Measurements from ENCODE around the gene PGAP6.
"Not testable (repeated sequence)": the region's sequence is repeated elsewhere in the genome, so short reads cannot be mapped to it uniquely, and the experiment has no call there.

Gene PGAP6

DNA sequence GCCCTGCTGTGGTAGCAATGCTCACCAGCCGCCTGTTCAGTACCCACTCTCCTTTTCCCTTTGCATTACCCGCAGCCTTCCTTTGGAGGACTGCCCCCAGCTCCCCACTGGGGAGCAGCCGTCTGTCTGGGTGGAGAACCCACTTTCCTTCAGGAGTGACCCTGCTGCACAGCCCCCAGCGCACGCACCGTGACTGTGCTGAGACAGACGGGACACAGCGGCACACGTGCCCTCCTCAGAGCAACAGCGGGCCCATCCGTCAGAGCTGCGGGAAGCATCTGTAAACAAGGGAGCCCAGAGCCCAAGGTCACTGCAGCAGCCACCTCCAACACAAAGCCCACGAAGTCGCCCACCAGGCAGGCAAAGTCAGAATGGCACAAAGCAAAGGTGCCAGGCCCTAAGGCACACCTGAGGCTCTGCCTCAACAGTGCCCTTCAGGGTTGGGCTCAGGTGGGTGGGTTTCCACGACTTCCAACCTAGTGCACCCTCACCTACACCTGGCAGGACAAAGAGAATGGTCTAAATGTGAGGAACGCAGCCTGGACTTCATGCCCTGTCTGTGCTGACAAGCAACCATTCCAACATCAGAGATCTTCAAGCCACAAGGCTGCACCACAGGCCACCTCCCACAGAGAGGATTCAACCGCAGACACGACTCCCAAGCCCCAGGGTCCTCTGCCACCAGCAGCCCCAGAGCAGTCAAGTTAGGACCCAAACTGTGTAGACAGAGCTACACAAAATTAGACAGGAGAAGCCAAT, 39.1 kb downstream of the PGAP6 start:
- no peak overlapping the region for H3K27ac ChIP-seq (ENCODE audit: low read length)
- H3K27me3 ChIP-seq (ENCODE audit: control insufficient read depth in 1 of 2, insufficient read depth in 2 of 2, low read length in 2 of 2), result no peaks in the 10 kb centered on the region
- H3K4me1 ChIP-seq (ENCODE audit: control insufficient read depth, insufficient read depth, low read length), result no peaks in the 10 kb centered on the region
- H3K4me3 ChIP-seq (ENCODE audit: low read length in 2 of 2), result no peak overlapping the region
- no peak overlapping the region for H3K9ac ChIP-seq (ENCODE audit: low read length in 2 of 2)
- H3K36me3 ChIP-seq (ENCODE audit: control insufficient read depth in 2 of 2, insufficient read depth in 2 of 2, low read length in 2 of 2), result peaks cover 3 to 10% of the 10 kb centered on the region in 2 donors
- no peaks in the 10 kb centered on the region for H3K9me3 ChIP-seq (ENCODE audit: control insufficient read depth in 2 of 2, low read length in 2 of 2)

DNA sequence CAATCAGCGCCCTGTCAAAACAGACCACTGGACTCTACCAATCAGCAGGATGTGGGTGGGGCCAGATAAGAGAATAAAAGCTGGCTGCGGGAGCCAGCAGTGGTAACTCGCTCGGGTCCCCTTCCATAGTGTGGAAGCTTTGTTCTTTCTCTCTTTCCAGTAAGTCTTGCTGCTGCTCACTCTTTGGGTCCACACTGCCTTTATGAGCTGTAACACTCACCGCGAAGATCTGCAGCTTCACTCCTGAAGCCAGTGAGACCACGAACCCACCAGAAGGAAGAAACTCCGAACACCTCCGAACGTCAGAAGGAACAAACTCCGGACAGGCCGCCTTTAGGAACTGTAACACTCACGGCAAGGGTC, 39.8 kb downstream of the PGAP6 start:
- not testable (repeated sequence) for H3K27me3 ChIP-seq (ENCODE audit: control insufficient read depth in 1 of 2, insufficient read depth in 2 of 2, low read length in 2 of 2); H3K9me3 ChIP-seq (ENCODE audit: control insufficient read depth in 2 of 2, low read length in 2 of 2); H3K4me1 ChIP-seq (ENCODE audit: control insufficient read depth, insufficient read depth, low read length); H3K4me3 ChIP-seq (ENCODE audit: low read length in 2 of 2); H3K9ac ChIP-seq (ENCODE audit: low read length in 2 of 2); H3K27ac ChIP-seq (ENCODE audit: low read length)
- peaks cover 3 to 10% of the 10 kb centered on the region in 2 donors for H3K36me3 ChIP-seq (ENCODE audit: control insufficient read depth in 2 of 2, insufficient read depth in 2 of 2, low read length in 2 of 2)

DNA sequence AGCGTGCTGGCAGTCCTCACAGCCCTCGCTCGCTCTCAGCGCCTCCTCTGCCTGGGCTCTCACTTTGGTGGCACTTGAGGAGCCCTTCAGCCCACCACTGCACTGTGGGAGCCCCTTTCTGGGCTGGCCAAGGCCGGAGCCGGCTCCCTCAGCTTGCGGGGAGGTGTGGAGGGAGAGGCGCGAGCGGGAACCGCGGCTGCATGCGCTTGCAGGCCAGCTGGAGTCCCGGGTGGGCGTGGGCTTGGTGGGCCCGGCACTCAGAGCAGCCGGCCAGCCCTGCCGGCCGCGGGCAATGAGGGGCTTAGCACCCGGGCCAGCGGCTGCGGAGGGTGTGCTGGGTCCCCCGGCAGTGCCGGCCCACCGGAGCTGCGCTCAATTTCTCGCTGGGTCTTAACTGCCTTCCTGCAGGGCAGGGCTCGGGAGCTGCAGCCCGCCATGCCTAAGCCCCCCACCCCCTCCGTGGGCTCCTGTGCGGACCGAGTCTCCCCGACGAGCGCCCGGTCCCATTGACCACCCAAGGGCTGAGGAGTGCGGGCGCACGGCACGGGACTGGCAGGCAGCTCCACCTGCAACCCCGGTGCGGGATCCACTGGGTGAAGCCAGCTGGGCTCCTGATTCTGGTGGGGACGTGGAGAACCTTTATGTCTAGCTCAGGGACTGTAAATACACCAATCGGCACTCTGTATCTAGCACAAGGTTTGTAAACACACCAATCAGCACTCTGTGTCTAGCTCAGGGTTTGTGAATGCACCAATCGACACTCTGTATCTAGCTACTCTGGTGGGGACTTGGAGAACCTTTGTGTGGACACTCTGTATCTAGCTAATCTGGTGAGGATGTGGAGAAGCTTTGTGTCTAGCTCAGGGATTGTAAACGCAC, 40.4 kb downstream of the PGAP6 start:
- H3K27ac ChIP-seq (ENCODE audit: low read length); H3K9ac ChIP-seq (ENCODE audit: low read length in 2 of 2); H3K4me3 ChIP-seq (ENCODE audit: low read length in 2 of 2); H3K27me3 ChIP-seq (ENCODE audit: control insufficient read depth in 1 of 2, insufficient read depth in 2 of 2, low read length in 2 of 2); H3K4me1 ChIP-seq (ENCODE audit: control insufficient read depth, insufficient read depth, low read length); H3K36me3 ChIP-seq (ENCODE audit: control insufficient read depth in 2 of 2, insufficient read depth in 2 of 2, low read length in 2 of 2); H3K9me3 ChIP-seq (ENCODE audit: control insufficient read depth in 2 of 2, low read length in 2 of 2): not testable (repeated sequence)

DNA sequence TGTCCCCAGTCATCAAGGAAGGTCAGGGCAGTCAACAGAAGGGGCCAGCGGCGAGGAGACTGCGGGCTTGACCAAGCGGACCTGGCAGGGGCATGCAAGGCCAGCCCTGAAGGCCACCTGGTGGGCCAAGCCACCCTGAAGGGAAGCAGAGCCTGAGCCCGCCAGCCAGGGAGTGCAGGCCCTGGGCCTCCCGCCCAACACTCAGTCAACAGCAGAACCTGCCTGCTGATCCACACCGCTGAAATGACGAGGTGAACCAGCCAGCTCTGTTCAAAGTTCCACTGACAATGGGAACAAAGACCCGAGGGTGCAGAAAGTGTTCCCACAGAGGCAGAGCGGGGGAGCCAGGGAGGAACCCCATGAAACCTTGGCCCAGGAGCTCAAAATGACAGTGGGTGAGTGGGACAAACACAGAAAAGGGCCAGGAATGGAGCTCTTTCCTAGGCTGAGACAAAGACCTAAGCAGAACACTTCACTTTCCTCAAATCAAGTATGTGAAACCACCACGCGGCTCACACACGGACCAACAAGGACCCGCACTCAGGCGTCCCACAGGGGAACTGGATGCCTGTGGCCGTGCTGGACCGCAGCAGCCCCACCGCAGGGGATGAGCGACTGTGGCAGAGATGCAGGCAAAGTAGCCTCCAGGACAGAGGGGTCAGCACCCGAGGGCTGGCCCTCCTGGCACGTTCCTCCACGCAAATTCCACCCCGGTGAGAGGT, 41.2 kb downstream of the PGAP6 start:
- Histone ChIP-seq H3K9ac (ENCODE audit: low read length in 2 of 2) (no peak overlapping the region), H3K4me3 (ENCODE audit: low read length in 2 of 2) (no peak overlapping the region), H3K4me1 (ENCODE audit: control insufficient read depth, insufficient read depth, low read length) (no peaks in the 10 kb centered on the region), H3K27ac (ENCODE audit: low read length) (no peak overlapping the region), H3K27me3 (ENCODE audit: control insufficient read depth in 1 of 2, insufficient read depth in 2 of 2, low read length in 2 of 2) (no peaks in the 10 kb centered on the region), H3K9me3 (ENCODE audit: control insufficient read depth in 2 of 2, low read length in 2 of 2) (no peaks in the 10 kb centered on the region), H3K36me3 (ENCODE audit: control insufficient read depth in 2 of 2, insufficient read depth in 2 of 2, low read length in 2 of 2) (peaks cover 0 to 3% of the 10 kb centered on the region in 2 donors)

DNA sequence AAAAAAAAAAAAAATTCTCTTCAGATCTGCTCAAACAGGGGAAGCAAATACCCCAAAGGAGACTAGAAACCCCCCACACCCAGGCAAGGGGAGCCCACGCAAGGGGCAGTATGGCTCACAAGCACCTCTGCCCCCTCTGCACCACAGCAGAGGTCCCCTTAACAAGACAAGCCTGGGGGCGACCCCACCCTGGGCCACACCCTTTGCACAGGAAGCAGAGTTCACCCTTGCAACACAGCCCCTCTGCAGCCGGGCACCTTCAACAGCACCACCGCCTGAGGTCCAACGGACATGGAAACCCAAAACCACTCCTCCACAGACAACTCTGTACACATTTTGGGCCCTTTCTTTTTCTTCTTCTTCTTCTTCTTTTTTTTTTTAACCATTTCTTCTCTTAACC, 42.1 kb downstream of the PGAP6 start:
- no peak overlapping the region for H3K4me3 ChIP-seq (ENCODE audit: low read length in 2 of 2)
- H3K9me3 ChIP-seq (ENCODE audit: control insufficient read depth in 2 of 2, low read length in 2 of 2), result no peaks in the 10 kb centered on the region
- H3K27ac ChIP-seq (ENCODE audit: low read length), result no peak overlapping the region
- peaks cover 3% of the 10 kb centered on the region for H3K4me1 ChIP-seq (ENCODE audit: control insufficient read depth, insufficient read depth, low read length)
- no peaks in the 10 kb centered on the region for H3K36me3 ChIP-seq (ENCODE audit: control insufficient read depth in 2 of 2, insufficient read depth in 2 of 2, low read length in 2 of 2)
- H3K27me3 ChIP-seq (ENCODE audit: control insufficient read depth in 1 of 2, insufficient read depth in 2 of 2, low read length in 2 of 2), result no peaks in the 10 kb centered on the region
- H3K9ac ChIP-seq (ENCODE audit: low read length in 2 of 2), result no peak overlapping the region

DNA sequence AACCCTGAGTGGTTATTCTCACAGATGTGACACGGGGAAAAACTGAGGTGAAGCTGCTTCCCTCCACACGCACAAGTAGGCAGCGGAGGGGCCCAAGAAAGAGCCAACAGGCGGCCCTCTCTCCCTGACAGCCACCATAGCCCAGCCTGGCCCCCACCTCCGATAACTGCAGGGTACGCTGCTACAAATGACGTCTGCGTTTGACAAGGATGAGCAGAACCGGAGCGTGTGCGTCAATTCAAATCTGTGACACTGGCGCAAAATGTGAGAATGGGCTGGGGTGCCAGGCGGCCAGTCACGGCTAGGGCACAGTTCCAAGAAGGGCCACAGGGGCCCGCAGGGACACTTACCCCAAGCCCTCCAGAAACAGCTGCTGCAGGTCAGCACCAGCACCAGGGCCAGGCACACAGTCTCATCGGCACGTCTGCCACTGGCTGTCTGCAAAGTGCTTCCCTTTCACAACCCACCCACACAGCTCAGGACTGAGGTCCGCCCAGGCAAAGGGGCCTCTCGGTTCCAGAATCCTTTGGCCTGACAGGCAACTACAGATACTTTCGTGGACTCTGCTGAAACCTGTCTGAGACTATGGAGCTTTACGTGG, 43.7 kb downstream of the PGAP6 start:
- H3K9ac ChIP-seq (ENCODE audit: low read length in 2 of 2), result no peak overlapping the region
- H3K4me3 ChIP-seq (ENCODE audit: low read length in 2 of 2), result no peak overlapping the region
- H3K27ac ChIP-seq (ENCODE audit: low read length), result no peak overlapping the region
- no peaks in the 10 kb centered on the region for H3K9me3 ChIP-seq (ENCODE audit: control insufficient read depth in 2 of 2, low read length in 2 of 2)
- H3K27me3 ChIP-seq (ENCODE audit: control insufficient read depth in 1 of 2, insufficient read depth in 2 of 2, low read length in 2 of 2), result no peaks in the 10 kb centered on the region
- no peaks in the 10 kb centered on the region for H3K36me3 ChIP-seq (ENCODE audit: control insufficient read depth in 2 of 2, insufficient read depth in 2 of 2, low read length in 2 of 2)
- H3K4me1 ChIP-seq (ENCODE audit: control insufficient read depth, insufficient read depth, low read length), result peaks cover 3% of the 10 kb centered on the region

DNA sequence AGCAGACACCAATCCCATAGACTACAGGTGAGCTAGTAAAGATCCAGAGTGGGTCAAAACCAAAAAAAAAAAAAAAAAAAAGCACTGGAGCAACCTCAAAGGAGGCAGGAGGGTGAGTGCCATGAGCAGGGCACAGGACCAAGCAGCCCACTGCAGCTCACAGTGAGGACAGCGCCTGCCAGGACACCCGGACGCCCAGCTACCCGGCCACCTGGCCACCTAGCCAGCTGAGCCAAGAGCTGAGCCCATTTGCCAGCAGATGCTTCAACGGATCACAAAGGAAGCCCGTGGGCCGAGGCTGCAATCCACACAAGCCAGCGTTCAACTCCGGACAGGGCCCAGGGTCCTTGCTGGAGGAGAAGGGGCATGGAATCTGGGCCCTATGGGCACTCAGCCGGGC, 44.3 kb downstream of the PGAP6 start:
- H3K36me3 ChIP-seq (ENCODE audit: control insufficient read depth in 2 of 2, insufficient read depth in 2 of 2, low read length in 2 of 2), result no peaks in the 10 kb centered on the region
- no peaks in the 10 kb centered on the region for H3K27me3 ChIP-seq (ENCODE audit: control insufficient read depth in 1 of 2, insufficient read depth in 2 of 2, low read length in 2 of 2)
- H3K4me1 ChIP-seq (ENCODE audit: control insufficient read depth, insufficient read depth, low read length), result peaks cover 3% of the 10 kb centered on the region
- H3K4me3 ChIP-seq (ENCODE audit: low read length in 2 of 2), result no peak overlapping the region
- no peak overlapping the region for H3K9ac ChIP-seq (ENCODE audit: low read length in 2 of 2)
- H3K27ac ChIP-seq (ENCODE audit: low read length), result no peak overlapping the region
- H3K9me3 ChIP-seq (ENCODE audit: control insufficient read depth in 2 of 2, low read length in 2 of 2), result no peaks in the 10 kb centered on the region

DNA sequence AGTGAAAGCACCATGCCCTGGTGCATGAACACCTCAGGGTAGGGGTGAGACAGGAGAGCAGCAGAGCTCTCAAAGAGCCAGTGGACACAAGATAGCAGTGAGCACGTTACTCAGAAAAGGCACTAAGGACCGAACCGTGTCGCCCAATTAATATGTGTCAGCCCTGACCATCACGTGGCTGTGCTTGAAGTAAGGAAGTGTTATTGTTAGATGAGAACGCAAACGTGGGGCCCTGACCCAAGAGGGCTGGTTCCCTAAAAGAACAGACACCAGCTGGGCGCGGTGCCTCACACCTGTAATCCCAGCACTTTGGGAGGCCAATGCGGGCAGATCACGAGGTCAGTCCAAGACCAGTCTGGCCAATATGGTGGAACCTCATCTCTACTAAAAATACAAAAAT, 45.5 kb downstream of the PGAP6 start:
- no peaks in the 10 kb centered on the region for H3K9me3 ChIP-seq (ENCODE audit: control insufficient read depth in 2 of 2, low read length in 2 of 2)
- no peak overlapping the region for H3K4me3 ChIP-seq (ENCODE audit: low read length in 2 of 2)
- H3K27ac ChIP-seq (ENCODE audit: low read length), result no peak overlapping the region
- no peaks in the 10 kb centered on the region for H3K36me3 ChIP-seq (ENCODE audit: control insufficient read depth in 2 of 2, insufficient read depth in 2 of 2, low read length in 2 of 2)
- H3K4me1 ChIP-seq (ENCODE audit: control insufficient read depth, insufficient read depth, low read length), result peaks cover 7% of the 10 kb centered on the region
- H3K9ac ChIP-seq (ENCODE audit: low read length in 2 of 2), result no peak overlapping the region
- H3K27me3 ChIP-seq (ENCODE audit: control insufficient read depth in 1 of 2, insufficient read depth in 2 of 2, low read length in 2 of 2), result no peaks in the 10 kb centered on the region

DNA sequence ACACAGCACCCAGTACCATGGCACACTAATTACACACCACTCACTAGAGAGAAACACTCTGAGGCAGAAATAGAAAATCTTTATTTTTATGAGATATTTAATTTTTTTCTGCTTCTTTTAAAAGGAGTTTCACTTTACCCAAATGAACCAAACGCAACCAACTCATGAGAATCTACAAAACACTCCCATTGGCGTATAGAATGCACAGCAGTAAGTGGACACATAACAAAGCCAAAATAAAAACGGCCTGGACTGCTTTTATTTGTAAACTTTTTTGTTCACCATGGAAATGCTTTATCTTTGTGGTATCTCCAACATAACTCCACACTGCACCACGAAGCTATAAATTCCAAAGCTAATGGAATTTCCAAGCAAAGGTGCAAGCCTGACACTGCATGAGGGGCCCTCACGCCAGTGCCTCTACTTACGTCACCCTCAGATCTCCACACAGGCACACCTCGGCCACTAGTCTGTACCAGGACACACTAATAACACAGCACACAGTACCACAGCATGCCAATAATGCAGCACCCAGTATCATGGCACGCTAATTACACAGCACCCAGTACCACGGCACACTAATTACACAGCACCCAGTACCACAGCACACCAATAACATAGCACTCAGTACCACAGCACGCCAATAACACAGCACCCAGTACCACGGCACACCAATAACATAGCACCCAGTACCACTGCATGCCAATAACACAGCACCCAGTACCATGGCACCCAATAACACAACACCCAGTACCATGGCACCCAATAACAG, 46.7 kb downstream of the PGAP6 start:
- not testable (repeated sequence) for H3K27me3 ChIP-seq (ENCODE audit: control insufficient read depth in 1 of 2, insufficient read depth in 2 of 2, low read length in 2 of 2); H3K9ac ChIP-seq (ENCODE audit: low read length in 2 of 2); H3K4me3 ChIP-seq (ENCODE audit: low read length in 2 of 2); H3K9me3 ChIP-seq (ENCODE audit: control insufficient read depth in 2 of 2, low read length in 2 of 2); H3K4me1 ChIP-seq (ENCODE audit: control insufficient read depth, insufficient read depth, low read length); H3K27ac ChIP-seq (ENCODE audit: low read length); H3K36me3 ChIP-seq (ENCODE audit: control insufficient read depth in 2 of 2, insufficient read depth in 2 of 2, low read length in 2 of 2)

DNA sequence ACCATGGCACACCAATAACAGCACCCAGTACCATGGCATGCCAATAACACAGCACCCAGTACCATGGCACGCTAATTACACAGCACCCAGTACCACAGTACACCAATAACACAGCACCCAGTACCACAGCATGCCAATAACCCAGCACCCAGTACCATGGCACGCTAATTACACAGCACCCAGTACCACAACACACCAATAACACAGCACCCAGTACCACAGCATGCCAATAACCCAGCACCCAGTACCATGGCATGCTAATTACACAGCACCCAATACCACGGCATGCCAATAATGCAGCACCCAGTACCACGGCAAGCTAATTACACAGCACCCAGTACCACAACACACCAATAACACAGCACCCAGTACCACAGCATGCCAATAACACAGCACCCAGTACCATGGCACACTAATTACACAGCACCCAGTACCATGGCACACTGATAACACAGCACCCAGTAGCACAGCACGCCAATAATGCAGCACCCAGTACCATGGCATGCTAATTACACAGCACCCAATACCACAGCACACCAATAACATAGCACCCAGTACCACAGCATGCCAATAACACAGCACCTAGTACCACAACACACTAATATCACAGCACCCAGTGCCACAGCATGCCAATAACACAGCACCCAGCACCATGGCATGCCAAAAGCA, 47.5 kb downstream of the PGAP6 start:
- H3K27ac ChIP-seq (ENCODE audit: low read length); H3K4me1 ChIP-seq (ENCODE audit: control insufficient read depth, insufficient read depth, low read length); H3K9ac ChIP-seq (ENCODE audit: low read length in 2 of 2); H3K4me3 ChIP-seq (ENCODE audit: low read length in 2 of 2); H3K36me3 ChIP-seq (ENCODE audit: control insufficient read depth in 2 of 2, insufficient read depth in 2 of 2, low read length in 2 of 2); H3K9me3 ChIP-seq (ENCODE audit: control insufficient read depth in 2 of 2, low read length in 2 of 2); H3K27me3 ChIP-seq (ENCODE audit: control insufficient read depth in 1 of 2, insufficient read depth in 2 of 2, low read length in 2 of 2): not testable (repeated sequence)

Measured in stomach smooth muscle (tissue), 2 donors.